Measurements from ENCODE around the gene MRTFA.
"Not testable (repeated sequence)": the region's sequence is repeated elsewhere in the genome, so short reads cannot be mapped to it uniquely, and the experiment has no call there.

Gene MRTFA

DNA sequence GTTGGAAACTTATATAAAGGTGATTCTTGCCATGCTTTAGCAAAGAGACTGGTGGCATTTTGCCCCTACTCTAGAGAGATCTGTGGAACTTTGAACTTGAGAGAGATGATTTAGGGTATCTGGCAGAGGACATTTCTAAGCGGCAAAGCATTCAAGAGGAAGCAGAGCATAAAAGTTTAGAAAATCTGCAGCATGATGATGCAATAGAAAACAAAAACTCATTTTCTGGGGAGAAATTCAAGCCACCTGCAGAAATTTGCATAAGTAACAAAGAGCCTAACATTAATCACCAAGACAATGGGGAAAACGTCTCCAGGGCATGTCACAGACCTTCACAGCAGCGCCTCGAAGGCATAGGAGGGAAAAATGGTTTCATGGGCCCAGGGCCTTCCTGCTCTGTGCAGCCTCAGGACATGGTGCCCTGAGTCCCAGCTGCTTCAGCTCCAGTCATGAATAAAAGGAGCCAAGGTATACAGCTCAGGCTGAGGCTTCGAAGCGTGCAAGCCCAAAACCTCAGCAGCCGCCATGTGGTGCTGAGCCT is 83.4 kb downstream of the MRTFA start:
- no peak for TF ChIP-seq POLR2AphosphoS5 (IDR thresholded peaks at IDR 0.05; ENCODE audit: low read depth, low read length)
- no peak for TF ChIP-seq TAF1 (IDR thresholded peaks at IDR 0.05; ENCODE audit: low read depth, low read length)
- no peak for TF ChIP-seq PAX5 (IDR thresholded peaks at IDR 0.05; ENCODE audit: insufficient read depth, low read length, severe bottlenecking)
- TF ChIP-seq POLR2A (IDR thresholded peaks at IDR 0.05; ENCODE audit: low read depth, low read length): no peak
- TF ChIP-seq SPI1 (IDR thresholded peaks at IDR 0.05; ENCODE audit: low read depth, low read length): no peak
- no peak for TF ChIP-seq POU2F2 (IDR thresholded peaks at IDR 0.05; ENCODE audit: low read depth, low read length)
- no peak for FAIRE-seq

DNA sequence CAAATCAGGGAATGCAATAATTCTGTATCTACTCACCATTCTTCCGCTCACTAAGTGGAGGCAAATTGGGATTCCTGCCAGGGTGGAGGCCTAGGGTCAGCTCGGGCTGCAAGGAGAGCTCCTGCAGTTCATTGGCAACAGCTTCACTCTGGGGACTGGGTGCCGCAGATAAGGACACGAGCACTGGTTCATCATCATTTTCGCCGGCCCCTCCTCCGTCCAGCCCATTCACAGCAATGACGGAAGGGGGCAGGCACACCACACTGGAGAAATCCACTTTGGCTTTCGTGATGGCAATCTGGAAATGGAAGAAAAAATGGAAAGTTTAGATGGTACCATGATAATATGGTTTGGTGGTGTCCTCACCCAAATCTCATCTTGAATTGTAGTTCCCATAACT is 84.4 kb downstream of the MRTFA start:
- FAIRE-seq (no peak), DNase-seq (ENCODE audit: insufficient read length, low spot score) (no peak)
- TF ChIP-seq SPI1 (IDR thresholded peaks at IDR 0.05; ENCODE audit: low read depth, low read length): no peak
- TF ChIP-seq POU2F2 (IDR thresholded peaks at IDR 0.05; ENCODE audit: low read depth, low read length): no peak
- no peak for TF ChIP-seq POLR2AphosphoS5 (IDR thresholded peaks at IDR 0.05; ENCODE audit: low read depth, low read length)
- TF ChIP-seq PAX5 (IDR thresholded peaks at IDR 0.05; ENCODE audit: insufficient read depth, low read length, severe bottlenecking): no peak
- TF ChIP-seq POLR2A (IDR thresholded peaks at IDR 0.05; ENCODE audit: low read depth, low read length): no peak
- TF ChIP-seq TAF1 (IDR thresholded peaks at IDR 0.05; ENCODE audit: low read depth, low read length): no peak

More for the DNA sequence above, 83.4 kb downstream of the MRTFA start:
- DNase-seq (ENCODE audit: insufficient read length, low spot score): no peak

DNA sequence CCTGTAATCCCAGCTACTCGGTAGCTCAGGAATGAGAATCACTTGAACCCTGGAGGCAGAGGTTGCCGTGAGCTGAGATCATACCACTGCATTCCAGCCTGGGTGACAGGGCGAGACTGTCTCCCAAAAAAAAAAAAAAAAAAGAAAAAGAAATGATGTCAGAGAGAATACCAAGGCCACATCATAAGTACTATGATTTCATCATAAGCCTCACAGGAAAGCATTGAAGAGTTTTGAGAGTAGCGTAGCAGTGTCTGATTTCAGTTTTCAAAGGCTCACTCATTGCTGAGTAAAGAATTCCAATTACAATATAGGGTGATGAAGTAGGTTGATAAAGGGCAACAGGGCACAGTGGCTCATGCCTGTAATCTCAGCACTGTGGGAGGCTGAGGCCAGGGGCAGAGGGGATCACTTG is 88.8 kb downstream of the MRTFA start:
- no peak for TF ChIP-seq POU2F2 (IDR thresholded peaks at IDR 0.05; ENCODE audit: low read depth, low read length)
- TF ChIP-seq PAX5 (IDR thresholded peaks at IDR 0.05; ENCODE audit: insufficient read depth, low read length, severe bottlenecking): no peak
- no peak for TF ChIP-seq POLR2AphosphoS5 (IDR thresholded peaks at IDR 0.05; ENCODE audit: low read depth, low read length)
- no peak for TF ChIP-seq TAF1 (IDR thresholded peaks at IDR 0.05; ENCODE audit: low read depth, low read length)
- TF ChIP-seq SPI1 (IDR thresholded peaks at IDR 0.05; ENCODE audit: low read depth, low read length): no peak
- no peak for TF ChIP-seq POLR2A (IDR thresholded peaks at IDR 0.05; ENCODE audit: low read depth, low read length)
- FAIRE-seq: no peak
- DNase-seq (ENCODE audit: insufficient read length, low spot score): no peak

DNA sequence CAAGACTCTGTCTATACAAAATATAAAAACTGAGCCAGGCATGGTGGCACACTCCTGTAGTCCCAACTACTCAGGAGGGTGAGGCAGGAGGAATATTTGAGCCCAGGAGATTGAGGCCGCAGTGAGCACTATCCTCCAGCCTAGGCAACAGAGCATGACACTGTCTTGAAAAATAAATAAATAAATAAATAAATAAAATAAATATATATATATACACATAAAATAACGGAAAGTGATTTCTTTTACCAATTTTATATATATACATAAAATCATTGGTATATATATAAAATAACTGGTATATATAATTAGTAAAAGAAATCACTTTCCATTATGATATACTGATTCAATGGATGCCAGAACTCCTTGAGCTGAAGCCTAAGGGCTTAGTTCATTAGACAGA is 91.8 kb downstream of the MRTFA start:
- no peak for TF ChIP-seq POLR2A (IDR thresholded peaks at IDR 0.05; ENCODE audit: low read depth, low read length)
- no peak for TF ChIP-seq POU2F2 (IDR thresholded peaks at IDR 0.05; ENCODE audit: low read depth, low read length)
- TF ChIP-seq PAX5 (IDR thresholded peaks at IDR 0.05; ENCODE audit: insufficient read depth, low read length, severe bottlenecking): no peak
- no peak for TF ChIP-seq SPI1 (IDR thresholded peaks at IDR 0.05; ENCODE audit: low read depth, low read length)
- no peak for TF ChIP-seq POLR2AphosphoS5 (IDR thresholded peaks at IDR 0.05; ENCODE audit: low read depth, low read length)
- no peak for TF ChIP-seq TAF1 (IDR thresholded peaks at IDR 0.05; ENCODE audit: low read depth, low read length)
- FAIRE-seq (no peak), DNase-seq (ENCODE audit: insufficient read length, low spot score) (no peak)

DNA sequence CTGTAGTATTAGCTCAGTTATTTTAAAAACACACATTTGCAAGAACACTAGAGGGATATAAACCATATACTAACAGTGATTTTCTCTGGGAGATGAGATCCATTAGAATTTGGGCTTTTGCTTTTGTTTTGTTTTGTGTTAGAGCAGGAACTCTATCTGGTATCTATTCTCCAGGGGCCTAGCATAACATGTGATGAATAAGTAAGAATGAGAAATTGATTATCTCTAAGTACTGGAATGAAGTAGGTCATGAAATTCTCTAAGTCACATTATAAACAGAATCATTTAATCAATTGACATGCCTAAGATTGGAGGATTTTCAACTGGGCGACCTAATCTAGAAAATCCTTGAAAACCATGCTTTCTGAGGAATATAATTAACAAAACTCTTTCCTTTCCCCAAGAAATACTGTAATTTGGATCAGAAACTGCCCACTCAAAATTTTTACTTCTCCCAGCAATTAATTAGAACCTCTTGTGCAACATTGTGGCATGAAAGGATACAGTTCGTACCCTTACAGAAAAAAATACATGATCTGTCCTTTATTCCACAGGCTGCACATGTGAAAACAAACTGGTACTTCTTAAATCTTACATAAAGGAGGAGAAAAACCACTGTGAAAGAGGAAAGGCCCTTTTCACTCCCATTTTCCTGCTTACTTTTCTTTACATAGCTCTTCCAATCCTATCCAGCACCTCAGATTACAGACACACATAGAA is 93.5 kb downstream of the MRTFA start:
- DNase-seq (ENCODE audit: insufficient read length, low spot score) (no peak), FAIRE-seq (no peak)
- no peak for TF ChIP-seq SPI1 (IDR thresholded peaks at IDR 0.05; ENCODE audit: low read depth, low read length)
- TF ChIP-seq POU2F2 (IDR thresholded peaks at IDR 0.05; ENCODE audit: low read depth, low read length): no peak
- no peak for TF ChIP-seq POLR2A (IDR thresholded peaks at IDR 0.05; ENCODE audit: low read depth, low read length)
- TF ChIP-seq TAF1 (IDR thresholded peaks at IDR 0.05; ENCODE audit: low read depth, low read length): no peak
- TF ChIP-seq POLR2AphosphoS5 (IDR thresholded peaks at IDR 0.05; ENCODE audit: low read depth, low read length): no peak
- TF ChIP-seq PAX5 (IDR thresholded peaks at IDR 0.05; ENCODE audit: insufficient read depth, low read length, severe bottlenecking): no peak

DNA sequence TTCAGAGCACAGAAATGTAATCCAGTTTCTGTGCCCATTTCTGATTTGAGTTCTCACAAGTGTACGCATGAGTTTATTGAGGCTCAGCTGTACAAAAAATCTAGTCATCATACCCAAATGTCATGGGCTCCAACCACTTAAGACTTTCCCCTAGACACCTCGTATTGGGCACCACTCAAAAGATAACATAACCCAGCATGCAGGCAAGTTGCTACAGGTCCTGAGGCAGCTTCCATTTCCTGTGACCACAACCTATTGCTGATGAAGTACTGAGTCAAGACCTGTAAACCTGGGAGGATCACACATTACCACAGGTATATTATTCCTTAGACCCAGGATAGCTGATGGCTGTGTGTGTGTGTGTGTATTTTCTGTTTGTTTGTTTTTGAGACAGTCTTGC is 95.2 kb downstream of the MRTFA start:
- DNase-seq (ENCODE audit: insufficient read length, low spot score): no peak
- TF ChIP-seq POLR2AphosphoS5 (IDR thresholded peaks at IDR 0.05; ENCODE audit: low read depth, low read length) (no peak), SPI1 (IDR thresholded peaks at IDR 0.05; ENCODE audit: low read depth, low read length) (no peak), POLR2A (IDR thresholded peaks at IDR 0.05; ENCODE audit: low read depth, low read length) (no peak), POU2F2 (IDR thresholded peaks at IDR 0.05; ENCODE audit: low read depth, low read length) (no peak), PAX5 (IDR thresholded peaks at IDR 0.05; ENCODE audit: insufficient read depth, low read length, severe bottlenecking) (no peak)
- FAIRE-seq: peak; percentile 86

DNA sequence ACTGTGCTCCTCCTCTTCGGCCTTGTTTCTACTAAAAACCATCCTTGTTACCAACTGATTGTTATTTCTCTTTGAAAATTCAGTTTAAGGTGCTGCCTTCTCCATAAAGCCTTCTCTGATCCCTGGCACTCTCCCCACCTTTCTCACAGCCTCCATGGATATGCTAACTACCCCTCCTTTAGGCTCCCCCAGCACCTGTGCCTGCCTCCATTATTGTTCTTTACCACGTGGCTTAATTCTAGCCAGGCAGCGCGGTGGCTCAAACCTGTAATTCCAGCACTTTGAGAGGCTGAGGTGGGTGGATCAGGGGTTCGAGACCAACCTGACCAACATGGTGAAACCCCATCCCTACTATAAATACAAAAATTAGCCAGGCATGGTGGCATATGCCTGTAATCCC is 96.3 kb downstream of the MRTFA start:
- DNase-seq (ENCODE audit: insufficient read length, low spot score): no peak
- TF ChIP-seq POLR2A (IDR thresholded peaks at IDR 0.05; ENCODE audit: low read depth, low read length): no peak
- TF ChIP-seq SPI1 (IDR thresholded peaks at IDR 0.05; ENCODE audit: low read depth, low read length): no peak
- FAIRE-seq: no peak

DNA sequence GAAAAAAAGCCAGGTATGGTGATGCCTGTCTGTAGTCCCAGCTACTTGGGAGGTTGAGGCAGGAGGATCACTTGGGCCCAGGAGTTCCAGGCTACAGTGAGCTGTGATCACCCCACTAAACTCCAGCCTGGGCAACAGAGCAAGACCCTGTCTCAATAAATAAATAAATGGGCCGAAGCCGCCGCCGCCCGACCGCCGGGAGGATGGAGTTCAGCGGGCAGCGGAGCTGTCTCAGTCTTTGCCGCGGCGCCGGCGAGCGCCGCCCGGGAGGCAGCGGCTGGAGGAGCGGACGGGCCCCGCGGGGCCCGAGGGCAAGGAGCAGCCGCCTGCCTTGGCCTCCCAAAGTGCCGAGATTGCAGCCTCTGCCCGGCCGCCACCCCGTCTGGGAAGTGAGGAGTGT is 100.4 kb downstream of the MRTFA start:
- not testable (repeated sequence) for DNase-seq (ENCODE audit: insufficient read length, low spot score); FAIRE-seq

DNA sequence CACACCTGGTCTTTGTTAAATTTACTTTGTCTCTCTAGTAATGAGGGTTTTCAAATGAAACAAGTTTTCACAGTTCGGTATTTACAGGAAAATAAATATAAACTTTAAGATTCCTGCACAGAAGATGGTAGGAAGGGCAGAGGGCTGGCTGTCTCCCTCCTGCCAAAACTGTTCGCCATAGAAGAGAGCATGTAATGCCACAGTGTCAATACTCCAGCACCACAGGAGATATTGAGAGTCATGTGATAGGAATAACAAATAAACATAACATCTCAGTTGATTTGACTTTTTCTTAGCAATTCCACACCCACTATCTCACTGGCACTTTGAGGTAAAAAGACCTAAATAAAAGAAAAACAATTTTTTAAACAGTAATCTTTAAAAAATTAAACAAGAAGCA is 100.9 kb downstream of the MRTFA start:
- TF ChIP-seq SPI1 (IDR thresholded peaks at IDR 0.05; ENCODE audit: low read depth, low read length) (no peak), PAX5 (IDR thresholded peaks at IDR 0.05; ENCODE audit: insufficient read depth, low read length, severe bottlenecking) (no peak), POU2F2 (IDR thresholded peaks at IDR 0.05; ENCODE audit: low read depth, low read length) (no peak), TAF1 (IDR thresholded peaks at IDR 0.05; ENCODE audit: low read depth, low read length) (no peak), POLR2A (IDR thresholded peaks at IDR 0.05; ENCODE audit: low read depth, low read length) (no peak), POLR2AphosphoS5 (IDR thresholded peaks at IDR 0.05; ENCODE audit: low read depth, low read length) (no peak)
- FAIRE-seq (peak; percentile 69), DNase-seq (ENCODE audit: insufficient read length, low spot score) (no peak)

DNA sequence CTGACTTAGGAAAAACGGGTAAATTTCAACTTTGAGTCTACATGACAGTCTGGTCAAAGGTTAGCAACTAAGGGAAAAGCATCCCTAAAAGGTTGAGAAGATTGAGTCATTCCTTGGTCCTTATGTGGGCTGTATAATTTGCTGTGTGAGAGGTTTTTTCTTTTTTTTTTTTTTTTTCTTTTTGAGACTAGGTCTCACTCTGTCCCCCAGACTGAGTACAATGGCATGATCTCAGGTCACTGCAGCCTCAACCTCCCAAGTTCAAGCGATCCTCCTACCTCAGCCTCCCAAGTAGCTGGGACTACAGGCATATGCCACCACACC is 101.4 kb downstream of the MRTFA start:
- no peak for FAIRE-seq
- no peak for DNase-seq (ENCODE audit: insufficient read length, low spot score)
- TF ChIP-seq POU2F2 (IDR thresholded peaks at IDR 0.05; ENCODE audit: low read depth, low read length): no peak
- no peak for TF ChIP-seq PAX5 (IDR thresholded peaks at IDR 0.05; ENCODE audit: insufficient read depth, low read length, severe bottlenecking)
- no peak for TF ChIP-seq TAF1 (IDR thresholded peaks at IDR 0.05; ENCODE audit: low read depth, low read length)
- TF ChIP-seq SPI1 (IDR thresholded peaks at IDR 0.05; ENCODE audit: low read depth, low read length): no peak
- no peak for TF ChIP-seq POLR2A (IDR thresholded peaks at IDR 0.05; ENCODE audit: low read depth, low read length)
- TF ChIP-seq POLR2AphosphoS5 (IDR thresholded peaks at IDR 0.05; ENCODE audit: low read depth, low read length): no peak
